PC-9 (cell line): ENCODE results near the gene DPYSL5.

ENCODE experiments used
- CTCF ChIP-seq: fragments of 200-600 bp; sonication (generic); conservative IDR thresholded peaks from 2 replicates; pipeline ENCODE4 v1.6.1; 2017; ENCODE audit warnings: mixed run types, antibody characterized with exemption, mild to moderate bottlenecking, moderate library complexity
- EZH2 ChIP-seq: fragments of 200-600 bp; sonication (generic); IDR thresholded peaks from 2 replicates; pipeline ENCODE4 v1.8.0; 2017; ENCODE audit warnings: antibody characterized with exemption, low read depth

GRCh38 chr2:26979741-26980140 lies 131.8 kb downstream of the DPYSL5 start:
- TF ChIP-seq CTCF (no peak), EZH2 (no peak)
